Fibroblast of the aortic adventitia (primary cell): ENCODE data around the gene EPOP. TPM values are rescaled to one million over a fixed set of nuclear protein-coding genes. Genes with fewer than 3 reads are reported as not detected.

Experiments
- DNase-seq: peaks from one replicate; pipeline ENCODE4 v3.0.0-alpha.2; 2010; ENCODE audit warnings: low read depth
- H3K4me3 ChIP-seq: 2 replicates; pipeline ENCODE4 v1.5.1; 2011; ENCODE audit warnings: low read depth, mild to moderate bottlenecking, control low read depth, low read length, moderate library complexity
- CTCF ChIP-seq: IDR thresholded peaks from 2 replicates; pipeline ENCODE4 v1.5.1; 2011; ENCODE audit warnings: mild to moderate bottlenecking, low read length, control low read depth, inconsistent platforms; ENCODE audit not compliant: insufficient read depth
- total RNA-seq: library from RNA; depleted of rRNA; stranded (reverse); fragments of >200 nt; gene quantifications from 2 replicates; pipeline ENCODE4 v1.2.3, GENCODE V29; 2012; ENCODE audit warnings: low replicate concordance

The EPOP gene
- total RNA-seq, 1 donor, result 0.99 TPM

GRCh38 chr17:38701504-38702165 lies 26.9 kb upstream of the EPOP start:
- H3K4me3 ChIP-seq, result peak overlapping the region; percentile 69
- no peak for TF ChIP-seq CTCF
- peak; percentile 41 for DNase-seq

GRCh38 chr17:38698760-38699159 lies 24.0 kb upstream of the EPOP start:
- no peak overlapping the region for H3K4me3 ChIP-seq
- no peak for TF ChIP-seq CTCF
- no peak for DNase-seq

- no peak for DNase-seq
- H3K4me3 ChIP-seq, result no peak overlapping the region
- no peak for TF ChIP-seq CTCF
These were observed 22.5 kb upstream of the EPOP start for GRCh38 chr17:38697061-38697820.

- H3K4me3 ChIP-seq, result no peak overlapping the region
- peak; percentile 95 for DNase-seq
- no peak for TF ChIP-seq CTCF
These were observed 19.1 kb upstream of the EPOP start for GRCh38 chr17:38693700-38694329.

- DNase-seq, result no peak
- TF ChIP-seq CTCF, result no peak
- no peak overlapping the region for H3K4me3 ChIP-seq
These were observed 16.4 kb upstream of the EPOP start for GRCh38 chr17:38691154-38691553.

GRCh38 chr17:38690386-38690785 lies 15.6 kb upstream of the EPOP start:
- no peak overlapping the region for H3K4me3 ChIP-seq
- no peak for TF ChIP-seq CTCF

More at GRCh38 chr17:38690386-38690785, 15.6 kb upstream of the EPOP start:
- DNase-seq, result no peak
